ENCODE results near the gene MAP2K6. TPM values are rescaled to one million over a fixed set of nuclear protein-coding genes. Genes with fewer than 3 reads are reported as not detected.
A peak's percentile ranks its signal among the peaks of the same experiment; 100 is the strongest.

The MAP2K6 gene
- total RNA-seq, 1 experiment from 2014 or later = 12.3 TPM

DNA sequence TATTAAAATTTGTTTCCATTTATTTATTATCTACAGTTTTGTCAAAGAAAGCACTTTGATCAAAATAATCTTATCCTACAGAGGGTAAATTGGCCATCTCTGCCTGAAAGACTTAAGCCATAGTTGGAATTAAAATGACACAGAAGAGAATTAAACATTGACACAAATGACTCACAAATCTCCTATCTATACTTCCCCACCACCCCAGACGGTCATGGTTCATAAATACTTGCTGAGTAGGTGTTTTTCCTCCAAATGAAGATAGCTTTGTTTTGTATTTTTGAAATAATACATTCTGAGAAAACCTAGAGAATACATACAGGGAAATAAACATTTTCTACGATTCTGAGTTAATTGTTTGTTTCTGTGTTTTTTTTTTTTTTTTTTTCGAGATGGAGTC lies 142.8 kb downstream of the MAP2K6 start:
- in situ Hi-C loops (cut with HindIII; ENCODE audit: low sequenced_read_pairs) = no loop called here

GRCh38 chr17:69558796-69559195 lies 144.3 kb downstream of the MAP2K6 start:
- in situ Hi-C loops (cut with HindIII; ENCODE audit: low sequenced_read_pairs) = no loop called here
- no peak for DNase-seq (ENCODE audit: low spot score)

More for the DNA sequence above, 142.8 kb downstream of the MAP2K6 start:
- DNase-seq (ENCODE audit: low spot score) = no peak

DNA sequence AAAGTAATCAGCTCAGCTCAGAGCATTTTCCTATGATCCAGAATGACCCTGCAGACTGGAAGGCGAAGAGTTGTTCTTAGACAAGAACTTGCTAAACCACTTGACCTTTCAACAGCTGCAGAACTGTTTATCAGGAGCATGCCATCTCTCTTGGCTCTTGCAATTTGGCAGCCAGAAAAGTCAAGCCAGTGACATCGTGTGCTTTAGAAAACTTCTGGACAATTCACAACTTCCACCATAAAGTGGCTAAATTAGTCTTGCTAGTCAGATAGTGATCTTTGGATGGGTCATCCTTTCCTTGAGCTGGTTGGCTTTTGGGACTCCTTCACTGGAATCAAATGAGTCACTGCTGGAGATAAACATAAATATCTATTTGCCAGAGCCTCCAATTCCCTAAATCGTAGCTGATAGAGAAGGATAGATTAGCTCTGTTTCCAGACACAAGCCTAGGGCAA lies 146.5 kb downstream of the MAP2K6 start:
- no peak for DNase-seq (ENCODE audit: low spot score)
- in situ Hi-C loops (cut with HindIII; ENCODE audit: low sequenced_read_pairs) = no loop called here

DNA sequence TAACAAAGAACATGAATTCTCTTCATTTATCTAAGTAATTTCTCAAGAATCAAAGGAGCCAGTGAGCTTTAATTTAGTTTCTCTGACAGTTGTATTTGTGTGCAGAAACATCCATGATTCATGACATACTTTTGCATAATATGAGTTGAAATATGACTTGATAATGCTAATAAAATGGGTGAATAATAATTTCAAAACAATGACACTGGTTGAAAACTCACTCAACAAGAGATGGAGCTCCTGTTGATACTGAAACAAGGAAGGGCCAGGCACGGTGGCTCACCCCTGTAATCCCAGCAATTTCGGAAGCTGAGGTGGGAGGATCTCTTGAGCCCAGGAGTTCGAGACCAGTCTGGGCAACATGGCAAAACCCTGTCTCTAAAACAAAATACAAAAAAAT lies 147.0 kb downstream of the MAP2K6 start:
- in situ Hi-C loops (cut with HindIII; ENCODE audit: low sequenced_read_pairs) = no loop called here

DNA sequence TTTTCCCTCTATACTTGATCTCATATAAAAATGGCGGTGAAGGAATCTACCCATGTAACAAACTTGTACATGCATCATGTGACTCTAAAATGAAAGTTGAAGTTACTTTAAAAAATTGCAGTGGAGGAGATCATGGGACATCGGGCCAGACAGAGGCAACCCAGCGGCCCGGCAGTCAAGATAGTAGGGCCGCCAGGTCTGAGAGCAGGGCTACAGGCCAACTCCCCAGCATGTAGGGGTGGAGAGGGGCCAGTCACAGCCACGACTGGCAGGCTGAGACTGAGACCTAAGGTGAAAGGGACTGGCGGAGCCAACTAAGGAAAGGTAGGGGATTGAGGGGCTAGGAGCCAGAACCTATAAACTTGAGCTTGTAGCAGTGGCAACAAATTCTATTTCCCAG lies 150.9 kb downstream of the MAP2K6 start:
- in situ Hi-C loops (cut with HindIII; ENCODE audit: low sequenced_read_pairs) = no loop called here
- DNase-seq (ENCODE audit: low spot score) = no peak

More for the DNA sequence above, 147.0 kb downstream of the MAP2K6 start:
- no peak for DNase-seq (ENCODE audit: low spot score)

GRCh38 chr17:69567130-69567529 lies 152.6 kb downstream of the MAP2K6 start:
- in situ Hi-C loops (cut with HindIII; ENCODE audit: low sequenced_read_pairs) = no loop called here

GRCh38 chr17:69572747-69573146 lies 158.2 kb downstream of the MAP2K6 start:
- peak; percentile 14 for DNase-seq (ENCODE audit: low spot score)
- in situ Hi-C loops (cut with HindIII; ENCODE audit: low sequenced_read_pairs) = no loop called here

More at GRCh38 chr17:69567130-69567529, 152.6 kb downstream of the MAP2K6 start:
- no peak for DNase-seq (ENCODE audit: low spot score)

DNA sequence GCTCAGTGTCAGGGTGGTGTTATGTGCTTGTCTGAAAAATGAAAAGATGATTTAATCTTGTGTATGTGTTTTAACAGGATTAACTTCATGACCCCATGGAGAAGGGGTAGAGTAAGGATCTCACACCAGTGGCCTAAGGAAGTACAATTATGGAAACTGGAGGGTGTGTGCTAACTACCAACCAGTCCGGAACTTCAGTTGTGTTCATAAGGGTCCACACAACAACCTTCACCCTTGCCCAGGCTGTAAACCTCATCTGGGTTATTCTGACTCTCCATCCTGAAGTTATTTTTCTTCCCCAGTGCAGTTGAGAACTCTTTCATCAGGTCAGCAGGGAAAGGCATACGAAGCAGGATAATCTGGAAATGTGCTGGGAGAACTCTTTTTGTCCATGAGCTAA lies 158.9 kb downstream of the MAP2K6 start:
- in situ Hi-C loops (cut with HindIII; ENCODE audit: low sequenced_read_pairs) = no loop called here
- peak; percentile 63 for DNase-seq (ENCODE audit: low spot score)

DNA sequence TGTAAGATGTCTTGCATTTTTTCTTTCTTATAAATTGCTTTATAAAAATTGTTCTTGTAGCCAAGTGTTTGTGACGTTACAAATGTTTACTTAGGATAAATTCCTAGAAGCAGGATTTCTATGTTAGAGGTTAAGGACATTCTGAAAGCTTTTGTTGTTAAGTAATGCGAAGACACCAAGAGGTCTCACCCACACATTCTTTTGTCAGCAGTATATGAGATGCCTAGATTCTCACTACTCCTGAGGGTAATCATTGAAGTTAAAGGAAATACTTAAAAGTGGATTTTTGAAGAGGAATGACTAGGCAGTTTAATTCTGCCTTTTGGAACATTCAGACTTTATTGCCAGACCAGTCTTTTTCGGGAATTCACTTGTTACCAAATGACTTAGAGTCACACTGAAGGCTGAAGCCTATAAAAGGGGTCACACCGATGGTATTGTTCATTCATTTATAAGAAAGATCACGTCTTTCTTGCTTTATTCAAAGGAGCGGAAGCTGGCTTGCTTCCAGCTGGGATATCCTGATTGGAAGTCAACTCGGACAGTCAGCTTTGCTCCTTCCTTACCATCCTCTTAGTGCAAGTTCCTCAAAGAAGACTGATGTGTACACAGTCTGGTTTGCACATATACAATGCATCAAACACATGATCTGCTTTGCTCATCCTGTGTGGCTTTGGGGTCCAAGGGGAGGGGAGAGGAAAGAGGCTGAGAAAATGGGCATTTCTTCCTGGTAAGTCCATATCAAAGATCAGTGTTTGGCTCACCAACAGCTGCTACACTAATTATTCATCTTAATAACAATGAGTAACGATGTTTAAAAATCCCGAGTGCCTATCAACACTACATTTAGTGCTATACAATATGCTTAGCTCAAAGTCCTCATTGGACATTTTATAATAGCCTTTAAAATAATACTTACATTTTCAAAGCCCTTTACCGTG lies 160.0 kb downstream of the MAP2K6 start:
- DNase-seq (ENCODE audit: low spot score) = peak; percentile 70
- in situ Hi-C loops (cut with HindIII; ENCODE audit: low sequenced_read_pairs) = loop anchor here (25.0 kb wide), 1 partner anchor 138 kb away; no protein-coding TSS in a partner anchor

DNA sequence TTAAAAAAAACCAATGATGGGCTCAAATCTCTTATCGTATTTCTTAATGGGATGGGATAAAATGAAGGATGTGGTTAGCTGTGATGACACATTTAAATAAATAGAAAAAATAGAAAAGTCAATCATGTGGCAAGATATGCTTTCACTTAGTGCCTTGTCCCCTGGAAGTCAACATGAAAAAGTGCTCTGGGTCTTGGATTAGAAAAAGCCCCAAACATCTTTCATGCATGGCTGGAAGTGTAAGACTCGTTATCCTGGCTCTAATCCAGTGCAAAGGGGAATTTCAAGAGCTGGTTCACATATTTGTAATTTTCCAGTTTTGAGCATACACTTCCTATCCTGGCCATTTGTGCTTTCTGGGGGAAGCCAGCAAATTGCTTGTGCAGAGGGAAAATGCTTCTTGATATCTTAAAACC lies 160.9 kb downstream of the MAP2K6 start:
- peak; percentile 69 for DNase-seq (ENCODE audit: low spot score)
- in situ Hi-C loops (cut with HindIII; ENCODE audit: low sequenced_read_pairs) = loop anchor here (25.0 kb wide), 1 partner anchor 137 kb away; no protein-coding TSS in a partner anchor

DNA sequence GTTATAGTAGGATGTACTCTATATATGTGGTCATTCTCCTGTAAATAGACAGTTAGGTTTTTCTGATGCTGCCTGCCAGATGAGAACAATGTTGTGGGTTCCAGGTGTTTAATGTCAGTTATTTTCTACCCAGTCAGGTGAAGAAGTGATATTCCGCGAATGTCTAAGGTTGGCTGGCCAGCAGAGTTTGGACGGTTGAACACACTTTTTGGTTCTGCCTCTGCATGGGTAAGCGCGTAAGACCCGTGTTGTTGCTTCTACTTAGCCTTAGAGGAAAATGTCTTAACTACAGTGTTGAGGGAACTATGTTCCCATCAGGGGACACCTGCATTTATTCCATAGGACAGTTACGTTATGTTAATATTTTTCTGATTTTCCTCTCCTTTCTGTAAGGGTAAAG lies 162.6 kb downstream of the MAP2K6 start:
- in situ Hi-C loops (cut with HindIII; ENCODE audit: low sequenced_read_pairs) = loop anchor here (25.0 kb wide), 1 partner anchor 135 kb away; no protein-coding TSS in a partner anchor
- no peak for DNase-seq (ENCODE audit: low spot score)

GRCh38 chr17:69578385-69578936 lies 164.0 kb downstream of the MAP2K6 start:
- in situ Hi-C loops (cut with HindIII; ENCODE audit: low sequenced_read_pairs) = loop anchor here (25.0 kb wide), 1 partner anchor 134 kb away; no protein-coding TSS in a partner anchor
- DNase-seq (ENCODE audit: low spot score) = peak; percentile 37

DNA sequence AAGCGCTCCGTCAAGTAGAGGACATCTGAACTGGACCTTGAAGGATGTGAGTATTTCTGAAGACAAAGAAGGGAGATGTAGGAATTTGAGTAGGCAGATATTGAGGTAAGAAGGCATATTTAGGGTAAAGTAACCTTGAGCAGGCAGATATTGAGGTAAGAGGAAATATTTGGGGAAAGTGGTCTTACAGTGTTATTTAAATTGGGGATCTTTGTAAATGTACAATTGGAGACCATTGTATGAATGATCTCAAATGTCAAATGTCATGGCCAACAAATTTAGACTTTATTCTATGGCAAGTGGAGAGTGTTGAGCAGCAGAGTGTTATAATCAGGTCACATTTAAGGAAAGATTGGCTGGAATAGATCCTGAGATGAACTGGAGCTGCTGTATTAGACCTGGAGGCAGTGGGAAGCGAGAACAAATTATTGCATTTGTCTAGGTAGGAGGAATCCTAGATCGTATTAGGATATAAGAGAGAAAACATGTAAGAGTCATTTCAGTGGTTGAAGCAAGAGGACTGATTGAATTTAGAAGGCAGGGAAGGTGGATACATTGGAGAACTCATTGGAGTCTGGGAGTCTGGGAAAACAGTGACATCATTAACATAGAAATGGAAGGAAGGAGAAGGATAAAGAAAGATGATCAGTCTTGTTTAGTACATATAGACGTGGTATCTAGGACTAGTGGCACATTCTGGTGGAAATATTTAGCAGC lies 165.6 kb downstream of the MAP2K6 start:
- in situ Hi-C loops (cut with HindIII; ENCODE audit: low sequenced_read_pairs) = loop anchor here (25.0 kb wide), 1 partner anchor 132 kb away; no protein-coding TSS in a partner anchor

DNA sequence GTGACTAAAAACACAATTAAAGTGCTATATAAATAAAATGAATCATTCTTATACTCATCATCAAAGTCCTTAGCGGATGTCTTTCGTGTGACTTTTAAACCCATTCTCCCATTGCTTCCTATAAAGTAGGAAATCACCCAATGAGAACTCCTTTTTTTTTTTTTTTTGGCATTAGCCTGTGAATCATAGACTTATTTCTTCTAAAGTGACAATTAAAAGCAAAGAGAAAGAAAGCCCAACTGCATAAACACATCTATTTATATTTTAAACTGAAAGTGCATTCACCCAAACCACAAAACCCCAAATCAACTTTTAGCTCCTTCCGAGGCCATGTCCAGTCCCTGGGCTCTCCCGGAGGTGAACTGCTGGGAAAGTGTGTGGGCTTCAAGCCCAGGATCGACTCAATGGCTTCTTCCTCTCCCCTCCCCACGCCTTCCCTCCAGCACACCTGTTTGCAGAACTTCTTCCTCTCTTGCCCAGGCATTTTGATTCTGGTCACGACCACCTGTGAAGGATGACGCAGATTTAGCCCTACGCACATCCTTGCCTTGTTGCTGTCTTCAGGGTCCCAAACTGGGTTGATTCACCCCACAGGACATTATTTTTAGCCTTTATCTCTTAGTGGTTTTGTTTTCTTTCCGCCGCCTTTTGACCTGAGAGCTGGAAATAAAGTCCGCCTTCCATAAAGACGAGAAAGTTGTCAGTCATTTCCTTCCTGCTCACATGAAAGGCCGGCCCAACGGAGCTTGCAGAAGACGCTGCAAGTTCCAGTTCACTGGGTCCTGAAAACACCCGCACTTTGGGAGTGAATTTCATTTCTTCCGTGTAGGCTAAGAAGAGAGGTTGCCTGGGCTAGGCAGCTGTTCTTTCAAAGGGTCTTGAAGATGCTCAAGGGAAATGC lies 166.8 kb downstream of the MAP2K6 start:
- in situ Hi-C loops (cut with HindIII; ENCODE audit: low sequenced_read_pairs) = loop anchor here (25.0 kb wide), 1 partner anchor 131 kb away; no protein-coding TSS in a partner anchor
- no peak for DNase-seq (ENCODE audit: low spot score)

More for the DNA sequence above, 165.6 kb downstream of the MAP2K6 start:
- peak; percentile 59 for DNase-seq (ENCODE audit: low spot score)

DNA sequence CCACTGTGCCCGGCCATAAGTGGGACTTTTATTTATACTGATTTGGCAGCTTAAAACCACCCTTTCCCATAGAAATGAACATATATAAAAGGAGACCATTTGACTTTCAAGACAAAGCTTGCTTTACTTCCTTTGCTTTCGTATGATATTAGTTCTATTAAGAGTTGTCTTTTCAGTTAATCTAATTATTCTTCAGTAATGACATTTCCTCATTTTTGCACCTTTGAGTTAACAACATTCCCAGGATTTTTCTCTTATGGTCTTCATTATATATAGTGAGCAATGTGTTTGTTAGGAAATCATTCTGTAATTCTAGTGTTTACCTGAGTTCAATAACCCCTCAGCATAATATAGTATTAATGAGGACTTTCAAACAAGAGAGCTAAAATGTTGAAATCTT lies 173.8 kb downstream of the MAP2K6 start:
- DNase-seq (ENCODE audit: low spot score) = peak; percentile 59
- in situ Hi-C loops (cut with HindIII; ENCODE audit: low sequenced_read_pairs) = loop anchor here (25.0 kb wide), 1 partner anchor 124 kb away; no protein-coding TSS in a partner anchor

DNA sequence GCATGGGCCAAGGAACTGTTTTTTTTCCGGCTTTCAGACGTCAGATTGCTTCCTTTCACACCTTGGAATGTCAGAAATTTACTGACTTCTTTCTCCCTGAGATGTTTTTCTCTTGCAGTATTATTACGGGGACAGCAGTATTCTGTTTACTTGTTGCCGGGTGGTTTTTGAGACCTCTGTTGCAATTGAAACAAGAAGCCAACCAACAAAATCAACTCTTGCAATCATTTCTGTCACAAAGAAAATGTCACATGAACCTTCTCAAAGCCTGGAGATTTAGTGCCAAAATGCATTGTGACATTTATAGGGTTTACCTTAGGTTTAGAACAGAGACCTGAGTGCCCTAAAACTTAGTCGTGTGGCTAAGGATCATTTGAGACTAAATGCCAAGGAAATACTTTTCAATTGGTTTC lies 174.3 kb downstream of the MAP2K6 start:
- in situ Hi-C loops (cut with HindIII; ENCODE audit: low sequenced_read_pairs) = loop anchor here (25.0 kb wide), 1 partner anchor 123 kb away; no protein-coding TSS in a partner anchor
- peak; percentile 81 for DNase-seq (ENCODE audit: low spot score)

DNA sequence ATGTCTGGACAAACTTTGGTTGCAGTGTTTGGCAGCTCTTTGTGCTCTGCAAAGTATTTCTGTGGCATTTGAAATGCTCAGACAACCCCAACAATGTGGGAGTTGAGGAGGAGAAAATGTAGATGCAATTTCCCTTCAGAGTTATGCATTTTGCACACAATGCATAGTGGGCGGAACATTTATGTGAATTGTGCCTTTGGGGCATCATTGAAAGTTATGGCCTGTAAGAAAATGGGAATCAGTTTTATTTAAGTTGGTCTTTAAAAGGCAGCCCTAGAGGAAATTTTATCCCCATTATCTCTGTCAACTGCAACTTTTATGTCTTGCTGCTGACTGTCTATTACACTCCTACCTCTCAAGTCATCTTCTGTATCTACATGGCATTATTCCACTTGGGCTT lies 176.2 kb downstream of the MAP2K6 start:
- in situ Hi-C loops (cut with HindIII; ENCODE audit: low sequenced_read_pairs) = loop anchor here (25.0 kb wide), 1 partner anchor 122 kb away; no protein-coding TSS in a partner anchor
- no peak for DNase-seq (ENCODE audit: low spot score)

All from G401 (cell line).